ENCODE measurements around the gene GPR158.

The GPR158 gene

GRCh38 chr10:25502453-25502852 lies 327.7 kb downstream of the GPR158 start:
- DNase-seq (ENCODE audit: low read depth): no peak

- DNase-seq (ENCODE audit: low read depth): no peak
Observed at GRCh38 chr10:25504306-25504705, 329.5 kb downstream of the GPR158 start.

GRCh38 chr10:25504838-25505237 lies 330.0 kb downstream of the GPR158 start:
- no peak for DNase-seq (ENCODE audit: low read depth)

- DNase-seq (ENCODE audit: low read depth): no peak
Observed at GRCh38 chr10:25505466-25505865, 330.7 kb downstream of the GPR158 start.

- DNase-seq (ENCODE audit: low read depth): no peak
Observed at GRCh38 chr10:25506821-25507335, 332.1 kb downstream of the GPR158 start.

- no peak for DNase-seq (ENCODE audit: low read depth)
Observed at GRCh38 chr10:25508112-25508815, 333.5 kb downstream of the GPR158 start.

GRCh38 chr10:25509151-25509550 lies 334.4 kb downstream of the GPR158 start:
- DNase-seq (ENCODE audit: low read depth): no peak

DNA sequence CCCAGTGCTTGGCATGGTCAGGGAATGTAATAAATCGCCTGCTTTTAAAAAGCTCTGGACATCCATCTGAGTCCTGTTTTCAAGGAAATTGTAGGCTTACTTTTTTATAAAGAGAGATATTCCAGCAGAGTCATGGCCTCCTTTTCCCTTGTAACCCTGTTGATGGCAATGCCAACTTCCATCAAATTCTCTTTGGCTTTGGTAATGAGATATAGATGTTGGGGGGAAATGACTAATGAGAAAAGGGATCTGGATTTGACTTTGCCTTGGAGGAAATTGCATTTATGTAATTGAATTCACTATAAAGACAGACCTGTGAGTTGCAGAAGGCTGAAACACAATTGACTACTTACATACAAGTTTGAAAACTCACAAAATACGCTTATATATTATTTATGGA lies 347.5 kb downstream of the GPR158 start:
- DNase-seq (ENCODE audit: low read depth): no peak

GRCh38 chr10:25522946-25523608 lies 348.3 kb downstream of the GPR158 start:
- DNase-seq (ENCODE audit: low read depth): no peak

GRCh38 chr10:25530306-25530705 lies 355.5 kb downstream of the GPR158 start:
- no peak for DNase-seq (ENCODE audit: low read depth)

DNA sequence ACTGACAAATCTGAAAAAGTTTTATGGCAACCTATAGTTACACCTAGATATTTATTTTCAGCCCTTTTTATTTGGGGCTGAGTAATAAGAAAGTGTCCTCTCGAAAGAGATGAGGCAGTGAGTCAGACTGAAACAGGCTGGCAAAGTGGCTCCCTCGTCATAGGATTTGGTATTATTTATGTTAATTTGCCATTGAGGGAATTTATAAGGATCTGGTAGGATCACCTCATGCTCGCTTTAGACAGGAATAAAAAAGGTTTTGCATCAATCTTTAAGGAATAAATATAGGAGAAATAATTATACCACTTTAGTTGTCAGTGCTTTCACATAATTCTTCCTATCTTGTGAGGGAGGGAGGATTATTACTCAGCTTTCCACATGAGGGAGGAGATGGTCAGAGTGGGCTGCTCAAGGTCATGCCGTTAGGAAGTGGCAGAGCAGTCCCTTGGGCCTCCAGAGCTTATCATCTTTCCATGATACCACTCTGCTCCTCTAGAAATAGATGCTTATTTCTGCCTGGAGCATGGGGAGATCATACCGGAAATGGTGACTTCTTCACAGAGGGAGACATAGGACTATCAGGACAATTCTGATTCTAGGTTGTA lies 356.8 kb downstream of the GPR158 start:
- no peak for DNase-seq (ENCODE audit: low read depth)

GRCh38 chr10:25532213-25532612 lies 357.4 kb downstream of the GPR158 start:
- DNase-seq (ENCODE audit: low read depth): no peak

GRCh38 chr10:25536027-25536426 lies 361.2 kb downstream of the GPR158 start:
- DNase-seq (ENCODE audit: low read depth): no peak

DNA sequence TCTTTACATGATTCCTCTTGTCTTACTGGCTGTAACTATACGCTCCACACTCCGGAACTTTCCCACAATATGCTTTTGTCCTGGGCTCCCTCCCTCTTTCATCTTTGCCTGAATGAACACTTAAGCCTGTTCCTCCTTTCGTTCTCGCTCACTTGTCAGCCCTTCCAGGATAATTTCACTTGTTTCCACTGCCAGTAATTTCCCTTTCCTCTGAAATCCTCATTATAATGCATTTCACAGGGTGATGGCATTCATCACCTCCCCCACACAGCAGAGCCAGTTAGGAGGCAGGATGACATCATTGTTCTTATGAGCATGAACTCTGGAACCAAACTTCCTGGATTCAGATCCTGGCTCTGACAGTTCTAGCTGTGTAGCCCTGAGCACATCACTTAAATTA lies 372.6 kb downstream of the GPR158 start:
- no peak for DNase-seq (ENCODE audit: low read depth)

DNA sequence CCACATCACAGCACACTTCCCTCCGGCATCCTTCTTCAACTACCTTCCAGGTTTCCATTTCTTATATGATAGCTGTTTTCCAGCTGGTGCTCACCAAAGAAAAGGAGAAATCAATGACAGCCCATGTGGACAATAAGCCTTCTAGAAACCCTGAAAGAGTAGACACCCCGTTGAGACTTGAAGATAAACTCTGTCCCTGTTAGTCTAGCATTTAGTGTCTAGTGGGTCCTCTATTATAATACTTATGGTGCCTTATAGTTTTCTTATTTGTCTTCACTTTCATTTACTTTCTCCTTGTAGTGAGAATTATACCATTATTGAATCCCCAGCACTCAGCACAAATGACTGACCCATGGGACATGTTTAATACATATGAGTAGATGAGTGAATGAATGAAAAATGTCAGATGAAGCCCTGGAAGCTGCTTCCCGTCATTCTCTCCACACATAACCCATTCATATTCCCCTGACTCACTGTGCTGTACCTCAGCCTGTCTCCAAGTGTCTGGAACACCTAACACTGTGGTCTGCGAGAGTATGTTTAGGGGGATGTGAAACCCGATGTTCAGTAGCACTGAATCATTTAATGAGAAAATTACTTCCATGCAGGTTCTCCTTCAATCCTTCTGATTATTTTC lies 377.6 kb downstream of the GPR158 start:
- DNase-seq (ENCODE audit: low read depth): no peak

- DNase-seq (ENCODE audit: low read depth): no peak
Observed at GRCh38 chr10:25555865-25556264, 381.1 kb downstream of the GPR158 start.

- DNase-seq (ENCODE audit: low read depth): peak; percentile 0
Observed at GRCh38 chr10:25556457-25556856, 381.7 kb downstream of the GPR158 start.

DNA sequence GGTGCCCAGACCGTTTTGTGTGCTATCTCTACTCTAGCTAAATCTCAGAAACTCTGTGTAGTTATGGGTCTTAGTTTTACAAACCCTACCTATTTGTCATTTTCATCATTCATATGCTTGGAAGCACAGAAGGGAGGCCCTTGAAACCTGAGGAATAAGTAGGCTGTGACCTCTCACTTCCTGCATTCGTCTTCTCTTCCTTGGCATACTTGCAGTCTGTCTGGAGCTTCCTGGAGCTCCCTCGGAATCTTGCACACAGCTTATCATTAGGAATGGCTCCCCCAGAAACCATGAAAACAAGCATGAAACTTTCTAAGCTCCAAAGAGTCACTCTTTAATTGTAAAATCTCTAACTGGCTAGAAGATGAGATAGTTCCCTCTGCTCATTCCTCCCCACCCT lies 382.3 kb downstream of the GPR158 start:
- no peak for DNase-seq (ENCODE audit: low read depth)

GRCh38 chr10:25561758-25562157 lies 387.0 kb downstream of the GPR158 start:
- no peak for DNase-seq (ENCODE audit: low read depth)

DNA sequence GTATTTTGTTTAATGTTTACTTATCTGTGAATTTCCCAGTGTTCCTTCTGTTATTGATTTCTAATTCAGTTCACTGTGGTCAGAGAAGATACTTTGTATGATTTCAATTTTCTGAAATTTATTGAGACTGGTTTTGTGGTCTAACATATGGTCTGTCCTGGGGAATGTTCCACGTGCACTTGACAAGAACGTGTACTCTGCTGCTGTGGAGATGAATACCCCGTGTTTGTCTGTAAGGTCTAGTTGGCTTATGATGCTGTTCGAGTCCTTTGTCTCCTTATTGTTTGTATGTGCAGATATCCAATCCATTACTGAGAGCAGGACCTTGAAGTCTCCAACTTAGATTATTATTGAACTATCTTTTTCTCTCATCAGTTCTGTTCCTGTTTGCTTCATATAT lies 387.7 kb downstream of the GPR158 start:
- no peak for DNase-seq (ENCODE audit: low read depth)

DNA sequence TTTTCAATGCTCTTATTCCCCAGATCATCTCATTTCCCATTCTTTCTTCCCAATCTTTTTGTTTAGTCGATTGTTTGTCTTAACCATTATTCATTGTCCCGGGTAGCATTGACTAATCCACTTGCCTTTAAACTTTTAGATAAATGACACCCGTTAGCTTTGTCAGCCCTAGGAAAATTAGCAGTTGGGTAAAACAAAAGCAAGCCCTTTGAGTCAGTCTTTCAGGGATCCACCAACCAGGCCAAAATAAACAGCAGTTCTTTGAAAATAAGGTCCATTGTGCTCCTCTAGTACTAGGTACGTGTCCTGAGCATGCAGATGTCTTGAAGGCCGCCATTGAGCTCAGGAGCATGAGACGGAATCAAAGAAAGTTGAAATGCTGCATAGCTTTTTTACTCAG lies 389.6 kb downstream of the GPR158 start:
- no peak for DNase-seq (ENCODE audit: low read depth)

DNA sequence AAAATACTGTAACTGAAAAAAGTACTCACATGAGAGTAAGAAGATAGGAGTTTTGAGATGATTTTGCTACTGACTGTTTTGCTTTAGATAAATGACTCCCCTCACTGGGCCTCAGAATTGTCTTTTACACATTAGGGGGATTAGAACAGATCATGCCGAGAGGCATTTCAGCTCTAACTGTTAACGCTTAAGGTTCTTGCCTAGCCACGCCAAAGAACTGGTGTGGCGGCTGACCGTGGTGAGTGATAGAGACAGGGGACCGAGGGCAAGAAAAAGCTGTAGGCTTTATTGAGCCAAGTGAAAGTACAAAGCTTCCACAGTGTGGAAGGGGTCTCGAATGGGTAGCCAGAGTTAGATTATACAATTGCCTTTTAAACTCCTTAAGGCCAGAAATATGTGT lies 390.8 kb downstream of the GPR158 start:
- no peak for DNase-seq (ENCODE audit: low read depth)

DNA sequence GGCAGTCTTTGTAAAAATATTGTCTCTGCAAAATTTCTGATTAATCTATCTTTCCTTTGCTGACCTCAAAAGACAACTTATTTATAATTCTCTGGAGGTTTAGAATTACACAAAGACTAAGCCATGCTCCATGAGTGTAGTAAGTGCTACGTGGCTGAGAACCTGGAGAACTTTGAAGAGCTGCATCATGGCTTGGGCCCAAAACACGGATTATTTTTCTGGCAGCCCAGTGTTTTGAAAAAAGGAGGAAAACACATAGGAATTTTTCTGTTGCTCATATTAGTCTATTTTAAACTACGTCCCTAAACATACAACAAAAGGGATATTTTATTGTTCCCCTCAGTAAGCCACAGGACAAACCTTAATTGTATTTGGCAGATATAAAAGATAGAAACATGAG lies 398.5 kb downstream of the GPR158 start:
- DNase-seq (ENCODE audit: low read depth): no peak
